ENCODE data around the gene COG7.

DNA sequence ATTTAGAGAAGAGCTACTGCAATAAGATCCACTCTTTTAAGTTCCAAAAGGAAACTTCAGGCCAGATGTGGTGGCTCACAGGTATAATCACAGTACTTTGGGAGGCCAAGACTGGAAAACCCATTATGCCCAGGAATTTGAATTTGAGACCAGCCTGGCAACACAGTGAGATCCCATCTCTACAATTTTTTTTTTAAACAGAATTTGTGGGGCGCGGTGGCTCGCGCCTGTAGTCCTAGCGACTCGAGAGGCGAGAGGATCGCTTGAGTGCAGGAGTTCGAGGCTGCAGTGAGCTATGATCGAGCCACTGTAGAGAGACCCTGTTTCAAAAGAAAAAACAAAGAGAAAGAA is 793 bp downstream of the COG7 start:
- TF ChIP-seq, protein P1, sequence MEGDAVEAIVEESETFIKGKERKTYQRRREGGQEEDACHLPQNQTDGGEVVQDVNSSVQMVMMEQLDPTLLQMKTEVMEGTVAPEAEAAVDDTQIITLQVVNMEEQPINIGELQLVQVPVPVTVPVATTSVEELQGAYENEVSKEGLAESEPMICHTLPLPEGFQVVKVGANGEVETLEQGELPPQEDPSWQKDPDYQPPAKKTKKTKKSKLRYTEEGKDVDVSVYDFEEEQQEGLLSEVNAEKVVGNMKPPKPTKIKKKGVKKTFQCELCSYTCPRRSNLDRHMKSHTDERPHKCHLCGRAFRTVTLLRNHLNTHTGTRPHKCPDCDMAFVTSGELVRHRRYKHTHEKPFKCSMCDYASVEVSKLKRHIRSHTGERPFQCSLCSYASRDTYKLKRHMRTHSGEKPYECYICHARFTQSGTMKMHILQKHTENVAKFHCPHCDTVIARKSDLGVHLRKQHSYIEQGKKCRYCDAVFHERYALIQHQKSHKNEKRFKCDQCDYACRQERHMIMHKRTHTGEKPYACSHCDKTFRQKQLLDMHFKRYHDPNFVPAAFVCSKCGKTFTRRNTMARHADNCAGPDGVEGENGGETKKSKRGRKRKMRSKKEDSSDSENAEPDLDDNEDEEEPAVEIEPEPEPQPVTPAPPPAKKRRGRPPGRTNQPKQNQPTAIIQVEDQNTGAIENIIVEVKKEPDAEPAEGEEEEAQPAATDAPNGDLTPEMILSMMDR (IDR thresholded peaks at IDR 0.05): no peak
- TF ChIP-seq POLR2A (IDR thresholded peaks at IDR 0.05): no peak
- no peak for TF ChIP-seq POLR2AphosphoS5 (IDR thresholded peaks at IDR 0.05)

Data from breast epithelium (tissue), 3 donors.